ENCODE measurements around the gene RASGRF1.

The RASGRF1 gene

DNA sequence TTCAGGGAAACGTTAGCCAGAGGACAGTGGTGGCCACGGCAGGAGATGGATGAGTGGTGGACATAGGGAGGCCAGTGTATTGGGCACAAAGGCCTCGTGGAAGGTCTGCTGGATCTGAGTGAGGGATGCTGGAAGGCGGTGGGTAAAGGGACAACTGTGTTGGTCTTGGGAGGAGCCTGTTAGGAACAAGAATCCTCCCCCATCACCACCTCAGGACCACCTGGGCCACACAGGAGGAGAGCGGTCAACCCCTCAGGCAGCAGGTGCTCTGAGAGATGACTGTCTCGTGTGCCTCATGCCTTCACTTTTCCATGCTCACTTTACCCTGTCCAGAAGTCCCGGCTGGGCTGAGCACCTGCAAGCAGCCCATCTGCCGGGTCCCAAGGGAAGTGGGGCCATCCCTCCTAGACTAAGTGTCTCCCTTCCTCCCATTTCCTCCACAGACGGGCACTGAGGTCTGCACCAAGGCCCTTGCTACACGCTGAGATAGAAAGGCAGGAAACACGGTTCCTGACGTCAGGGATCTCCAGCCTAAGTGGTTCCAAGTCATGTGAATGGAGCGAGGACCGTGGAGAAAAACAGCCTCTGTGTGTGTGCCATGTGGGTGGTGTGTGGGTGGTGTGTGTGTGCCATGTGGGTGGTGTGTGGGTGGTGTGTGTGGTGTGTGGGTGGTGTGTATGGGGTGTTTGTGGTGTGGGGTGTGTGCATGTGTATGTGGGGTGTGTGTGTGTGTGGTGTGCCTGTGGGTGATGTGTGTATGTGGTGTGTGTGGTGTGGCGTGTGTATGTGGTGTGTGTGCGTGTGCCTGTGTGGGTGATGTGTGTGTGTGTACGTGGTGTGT lies 97.9 kb downstream of the RASGRF1 start:
- no peak for TF ChIP-seq CTCF (IDR thresholded peaks at IDR 0.05; ENCODE audit: control extremely low read depth, extremely low read depth, low read depth, missing control alignments)
- no peak for DNase-seq (ENCODE audit: extremely low spot score)
- ChIA-PET POLR2A (no interaction called here), CTCF (interaction anchor here (1.8 to 3.2 kb wide), 3 partner anchors 13 to 193 kb away, joined by 4 to 21 read pairs (median 8); no protein-coding TSS in a partner anchor)

DNA sequence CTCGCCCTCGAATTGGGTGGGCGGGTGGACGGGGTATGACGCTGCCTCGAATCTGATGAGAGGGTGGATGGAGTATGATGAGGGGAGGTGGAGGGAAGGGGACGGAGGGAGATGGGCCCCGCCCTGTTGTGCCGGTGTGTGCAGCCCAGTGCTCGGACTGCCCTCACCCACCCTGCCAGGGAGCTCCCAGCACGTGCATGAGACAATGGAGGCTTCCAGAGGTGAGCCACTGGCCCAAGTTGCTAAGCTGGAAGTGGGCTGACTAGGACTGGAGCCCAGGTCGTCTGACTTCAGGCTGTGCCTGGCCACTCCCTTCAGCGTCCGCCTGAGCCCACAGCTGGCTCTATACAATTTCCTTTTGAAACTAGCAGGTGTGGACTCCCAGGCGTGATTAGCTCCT lies 98.7 kb downstream of the RASGRF1 start:
- POLR2A ChIA-PET, result no interaction called here
- CTCF ChIA-PET, result interaction anchor here (0.9 to 1.9 kb wide), 4 partner anchors 12 to 193 kb away, joined by 3 to 8 read pairs (median 4); no protein-coding TSS in a partner anchor
- no peak for TF ChIP-seq CTCF (IDR thresholded peaks at IDR 0.05; ENCODE audit: control extremely low read depth, extremely low read depth, low read depth, missing control alignments)
- DNase-seq (ENCODE audit: extremely low spot score), result no peak

DNA sequence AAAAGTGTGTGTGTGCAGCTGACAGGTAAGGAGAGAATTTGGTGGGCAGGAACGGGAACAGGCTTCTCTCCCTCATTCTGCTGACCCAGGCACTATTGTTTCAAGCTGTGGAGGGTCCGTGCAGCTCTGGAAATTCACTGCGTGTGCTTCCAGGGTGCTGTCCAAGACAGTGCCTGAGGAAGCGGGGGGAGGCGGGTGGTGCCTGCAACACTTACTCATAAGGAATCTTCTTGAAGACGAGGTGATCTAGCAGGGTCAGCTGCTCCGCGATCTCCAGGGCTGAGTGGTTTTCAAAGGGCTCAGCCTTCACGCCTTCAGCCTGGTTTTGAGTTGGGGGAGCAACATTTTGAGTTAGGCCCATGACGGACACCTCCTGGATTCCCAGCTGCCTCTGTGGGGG lies 99.1 kb downstream of the RASGRF1 start:
- CTCF ChIA-PET, result interaction anchor here (0.9 to 1.9 kb wide), 4 partner anchors 12 to 194 kb away, joined by 3 to 8 read pairs (median 4); no protein-coding TSS in a partner anchor
- no peak for TF ChIP-seq CTCF (IDR thresholded peaks at IDR 0.05; ENCODE audit: control extremely low read depth, extremely low read depth, low read depth, missing control alignments)
- POLR2A ChIA-PET, result no interaction called here
- DNase-seq (ENCODE audit: extremely low spot score), result no peak

GRCh38 chr15:78990278-78990677 lies 100.3 kb downstream of the RASGRF1 start:
- no peak for TF ChIP-seq CTCF (IDR thresholded peaks at IDR 0.05; ENCODE audit: control extremely low read depth, extremely low read depth, low read depth, missing control alignments)
- DNase-seq (ENCODE audit: extremely low spot score), result no peak
- POLR2A ChIA-PET, result no interaction called here
- CTCF ChIA-PET, result interaction anchor here (0.6 to 4.2 kb wide), 3 partner anchors 11 to 151 kb away, joined by 3 to 29 read pairs (median 17); no protein-coding TSS in a partner anchor

GRCh38 chr15:78989701-78990240 lies 100.8 kb downstream of the RASGRF1 start:
- POLR2A ChIA-PET, result no interaction called here
- no peak for TF ChIP-seq CTCF (IDR thresholded peaks at IDR 0.05; ENCODE audit: control extremely low read depth, extremely low read depth, low read depth, missing control alignments)
- CTCF ChIA-PET, result interaction anchor here (0.8 to 4.2 kb wide), 5 partner anchors 8 to 75 kb away, joined by 3 to 29 read pairs (median 5); no protein-coding TSS in a partner anchor
- no peak for DNase-seq (ENCODE audit: extremely low spot score)

DNA sequence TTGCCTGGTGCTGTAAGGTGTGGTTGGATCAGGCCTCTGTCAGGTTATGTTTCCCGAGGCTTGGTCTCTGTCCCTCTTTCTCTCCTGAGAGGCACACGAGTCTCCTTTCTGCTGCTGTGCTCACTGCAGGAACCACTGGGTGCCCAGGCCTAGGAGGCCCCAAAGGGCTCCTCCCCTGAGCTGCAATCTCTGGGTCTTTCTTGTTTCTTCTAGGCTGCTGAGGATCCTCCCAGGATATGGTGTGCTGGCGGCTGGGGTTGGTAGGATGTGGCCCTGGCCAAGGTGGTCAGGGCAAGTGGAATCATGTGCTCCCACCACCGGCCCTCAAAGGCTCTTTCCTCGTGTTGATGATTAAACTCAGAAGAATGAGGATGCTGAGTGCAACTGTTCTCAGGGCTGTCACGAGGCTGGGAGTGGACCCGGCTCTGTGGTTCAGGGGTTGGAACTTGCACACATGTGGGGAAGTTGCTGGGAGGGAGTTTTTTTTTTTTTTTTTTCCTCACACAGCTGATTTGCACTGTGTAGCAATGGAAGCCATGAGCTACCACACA lies 102.1 kb downstream of the RASGRF1 start:
- ChIA-PET POLR2A (no interaction called here), CTCF (interaction anchor here (1.0 to 4.2 kb wide), 6 partner anchors 9 to 196 kb away, joined by 4 to 29 read pairs (median 8); no protein-coding TSS in a partner anchor)
- no peak for TF ChIP-seq CTCF (IDR thresholded peaks at IDR 0.05; ENCODE audit: control extremely low read depth, extremely low read depth, low read depth, missing control alignments)
- peak; percentile 47 for DNase-seq (ENCODE audit: extremely low spot score)
